GM19372 (cell line): ENCODE results near the gene WWOX.

Experiments
- ATAC-seq: cut with Tn5 transposase; IDR thresholded peaks from one replicate; pipeline ENCODE4 v1.9.1; 2021; ENCODE audit warnings: mild to moderate bottlenecking, low read depth, moderate library complexity; ENCODE audit not compliant: unreplicated experiment

WWOX gene

GRCh38 chr16:78483124-78483992 is 383.9 kb downstream of the WWOX start:
- ATAC-seq = no peak

GRCh38 chr16:78484509-78485058 is 385.1 kb downstream of the WWOX start:
- ATAC-seq = no peak

- ATAC-seq = no peak
Observed at GRCh38 chr16:78485188-78485916, 385.9 kb downstream of the WWOX start.

- ATAC-seq = no peak
Observed at GRCh38 chr16:78485917-78486257, 386.4 kb downstream of the WWOX start.

- ATAC-seq = no peak
Observed at GRCh38 chr16:78487471-78487870, 388.0 kb downstream of the WWOX start.

- ATAC-seq = no peak
Observed at GRCh38 chr16:78489072-78489471, 389.6 kb downstream of the WWOX start.

- no peak for ATAC-seq
Observed at GRCh38 chr16:78489631-78490030, 390.2 kb downstream of the WWOX start.

- ATAC-seq = no peak
Observed at GRCh38 chr16:78490431-78490830, 391.0 kb downstream of the WWOX start.

GRCh38 chr16:78490847-78491246 is 391.4 kb downstream of the WWOX start:
- no peak for ATAC-seq

- ATAC-seq = no peak
Observed at GRCh38 chr16:78493573-78493972, 394.1 kb downstream of the WWOX start.

GRCh38 chr16:78494105-78494504 is 394.7 kb downstream of the WWOX start:
- no peak for ATAC-seq

GRCh38 chr16:78494674-78495073 is 395.2 kb downstream of the WWOX start:
- ATAC-seq = no peak

- no peak for ATAC-seq
Observed at GRCh38 chr16:78496189-78496588, 396.7 kb downstream of the WWOX start.

GRCh38 chr16:78499399-78499798 is 399.9 kb downstream of the WWOX start:
- ATAC-seq = no peak

GRCh38 chr16:78500659-78501270 is 401.3 kb downstream of the WWOX start:
- no peak for ATAC-seq

- ATAC-seq = no peak
Observed at GRCh38 chr16:78501744-78502143, 402.3 kb downstream of the WWOX start.

- ATAC-seq = no peak
Observed at GRCh38 chr16:78502812-78503350, 403.4 kb downstream of the WWOX start.

GRCh38 chr16:78503602-78504001 is 404.1 kb downstream of the WWOX start:
- no peak for ATAC-seq

- ATAC-seq = no peak
Observed at GRCh38 chr16:78504401-78504851, 405.0 kb downstream of the WWOX start.

GRCh38 chr16:78505036-78505435 is 405.6 kb downstream of the WWOX start:
- ATAC-seq = no peak
